ENCODE measurements around the gene TAF5L. TPM values are rescaled to one million over a fixed set of nuclear protein-coding genes. Genes with fewer than 3 reads are reported as not detected.

The TAF5L gene
- total and polyA plus RNA-seq, 2 of the 13 experiments (the other 11 are each of a cell fraction or from before 2014, with no cell fraction given) = 10.8 to 18.2 TPM

DNA sequence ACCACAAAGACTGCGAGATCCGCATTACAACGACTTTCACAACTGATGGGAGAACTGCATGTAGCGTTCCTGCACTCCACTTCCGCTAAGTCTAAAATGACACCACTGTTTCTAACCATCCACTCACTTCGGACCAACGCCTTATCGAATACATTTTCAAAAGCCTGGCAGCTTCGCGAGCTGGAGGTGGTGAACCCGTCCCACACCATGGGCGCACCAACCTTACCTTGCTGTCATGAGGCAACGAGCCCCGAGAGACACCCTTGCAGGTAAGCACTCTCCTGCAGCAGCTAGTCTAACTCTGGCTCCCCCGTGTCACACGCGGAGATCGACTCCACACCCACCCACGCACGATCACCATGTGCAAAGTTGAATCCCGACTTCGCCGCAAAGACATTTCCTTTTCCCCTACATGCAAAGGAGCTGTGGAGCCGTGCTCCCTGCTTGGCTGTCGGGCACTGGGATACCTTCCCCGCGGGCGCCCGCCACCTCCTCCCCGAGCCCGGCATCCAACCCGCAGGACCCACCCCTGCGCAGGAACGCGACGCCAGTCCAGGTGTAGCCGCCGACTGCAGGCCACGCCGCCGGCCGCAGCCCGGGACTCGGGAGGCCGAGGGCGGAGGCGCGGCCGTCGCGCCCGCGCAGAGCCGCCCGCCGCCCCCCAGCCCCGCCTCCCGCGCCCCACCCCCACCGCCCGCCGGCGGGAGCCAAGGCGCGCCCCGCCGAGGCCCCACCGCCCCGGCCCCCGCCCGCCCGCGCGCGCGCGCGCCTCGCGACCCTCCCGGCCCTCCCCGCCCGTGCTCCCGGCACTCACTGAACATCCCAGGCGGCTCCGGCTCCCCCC is 629 bp downstream of the TAF5L start (continued):
- TF ChIP-seq, protein P1, sequence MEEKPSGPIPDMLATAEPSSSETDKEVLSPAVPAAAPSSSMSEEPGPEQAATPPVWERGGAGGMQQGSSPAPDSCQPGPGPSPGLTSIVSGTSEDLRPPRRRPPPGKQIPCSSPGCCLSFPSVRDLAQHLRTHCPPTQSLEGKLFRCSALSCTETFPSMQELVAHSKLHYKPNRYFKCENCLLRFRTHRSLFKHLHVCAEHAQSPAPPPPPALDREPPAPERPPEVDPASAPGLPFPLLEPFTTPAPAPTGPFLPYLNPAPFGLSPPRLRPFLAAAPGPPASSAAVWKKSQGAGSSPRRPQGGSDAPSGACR (CRISPR knock-in tag; IDR thresholded peaks at IDR 0.05) = no peak
- TF ChIP-seq ZNF24 (IDR thresholded peaks at IDR 0.05) (no peak), NPAS2 (CRISPR knock-in tag; IDR thresholded peaks at IDR 0.05; ENCODE audit: borderline replicate concordance) (no peak), MEIS1 (CRISPR knock-in tag; IDR thresholded peaks at IDR 0.05; ENCODE audit: borderline replicate concordance) (no peak), BRCA1 (CRISPR knock-in tag; IDR thresholded peaks at IDR 0.05) (no peak), ZNF10 (CRISPR knock-in tag; IDR thresholded peaks at IDR 0.05; ENCODE audit: borderline replicate concordance, low read depth) (0 out of 2 replicates have a peak, but pooled peaks have one; percentile 26), SCMH1 (CRISPR knock-in tag; IDR thresholded peaks at IDR 0.05; ENCODE audit: borderline replicate concordance) (no peak), SIN3B (IDR thresholded peaks at IDR 0.05; ENCODE audit: low read length) (no peak), NFE2L2 (IDR thresholded peaks at IDR 0.05; ENCODE audit: low read length) (no peak), ZSCAN22 (CRISPR knock-in tag; IDR thresholded peaks at IDR 0.05) (no peak), TBL1XR1 (IDR thresholded peaks at IDR 0.05; ENCODE audit: borderline replicate concordance, low read length, partially characterized antibody) (no peak), KLF16 (CRISPR knock-in tag; IDR thresholded peaks at IDR 0.05) (peak in 1 of 2 experiments; percentile 51; a peak in 1 of 4 replicates), MAFF (IDR thresholded peaks at IDR 0.05; ENCODE audit: low read depth, low read length) (no peak), ZNF577 (CRISPR knock-in tag; IDR thresholded peaks at IDR 0.05; ENCODE audit: borderline replicate concordance, low read depth) (no peak), PHF8 (CRISPR knock-in tag; IDR thresholded peaks at IDR 0.05) (0 out of 2 replicates have a peak, but pooled peaks have one; percentile 37), EEA1 (CRISPR knock-in tag; IDR thresholded peaks at IDR 0.05; ENCODE audit: borderline replicate concordance) (peak; percentile 72; the same call in 1 of the 2 replicates)
- TF ChIP-seq, protein P2, sequence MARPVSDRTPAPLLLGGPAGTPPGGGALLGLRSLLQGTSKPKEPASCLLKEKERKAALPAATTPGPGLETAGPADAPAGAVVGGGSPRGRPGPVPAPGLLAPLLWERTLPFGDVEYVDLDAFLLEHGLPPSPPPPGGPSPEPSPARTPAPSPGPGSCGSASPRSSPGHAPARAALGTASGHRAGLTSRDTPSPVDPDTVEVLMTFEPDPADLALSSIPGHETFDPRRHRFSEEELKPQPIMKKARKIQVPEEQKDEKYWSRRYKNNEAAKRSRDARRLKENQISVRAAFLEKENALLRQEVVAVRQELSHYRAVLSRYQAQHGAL (CRISPR knock-in tag; IDR thresholded peaks at IDR 0.05; ENCODE audit: not compliant biosample characterization) = no peak
- TF ChIP-seq, protein P3, sequence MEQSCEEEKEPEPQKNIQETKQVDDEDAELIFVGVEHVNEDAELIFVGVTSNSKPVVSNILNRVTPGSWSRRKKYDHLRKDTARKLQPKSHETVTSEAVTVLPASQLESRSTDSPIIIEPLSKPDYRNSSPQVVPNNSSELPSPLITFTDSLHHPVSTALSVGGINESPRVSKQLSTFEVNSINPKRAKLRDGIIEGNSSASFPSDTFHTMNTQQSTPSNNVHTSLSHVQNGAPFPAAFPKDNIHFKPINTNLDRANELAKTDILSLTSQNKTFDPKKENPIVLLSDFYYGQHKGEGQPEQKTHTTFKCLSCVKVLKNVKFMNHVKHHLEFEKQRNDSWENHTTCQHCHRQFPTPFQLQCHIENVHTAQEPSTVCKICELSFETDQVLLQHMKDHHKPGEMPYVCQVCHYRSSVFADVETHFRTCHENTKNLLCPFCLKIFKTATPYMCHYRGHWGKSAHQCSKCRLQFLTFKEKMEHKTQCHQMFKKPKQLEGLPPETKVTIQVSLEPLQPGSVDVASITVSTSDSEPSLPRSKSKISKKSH (CRISPR knock-in tag; IDR thresholded peaks at IDR 0.05; ENCODE audit: borderline replicate concordance) = 0 out of 2 replicates have a peak, but pooled peaks have one; percentile 70
- TF ChIP-seq, protein P4, sequence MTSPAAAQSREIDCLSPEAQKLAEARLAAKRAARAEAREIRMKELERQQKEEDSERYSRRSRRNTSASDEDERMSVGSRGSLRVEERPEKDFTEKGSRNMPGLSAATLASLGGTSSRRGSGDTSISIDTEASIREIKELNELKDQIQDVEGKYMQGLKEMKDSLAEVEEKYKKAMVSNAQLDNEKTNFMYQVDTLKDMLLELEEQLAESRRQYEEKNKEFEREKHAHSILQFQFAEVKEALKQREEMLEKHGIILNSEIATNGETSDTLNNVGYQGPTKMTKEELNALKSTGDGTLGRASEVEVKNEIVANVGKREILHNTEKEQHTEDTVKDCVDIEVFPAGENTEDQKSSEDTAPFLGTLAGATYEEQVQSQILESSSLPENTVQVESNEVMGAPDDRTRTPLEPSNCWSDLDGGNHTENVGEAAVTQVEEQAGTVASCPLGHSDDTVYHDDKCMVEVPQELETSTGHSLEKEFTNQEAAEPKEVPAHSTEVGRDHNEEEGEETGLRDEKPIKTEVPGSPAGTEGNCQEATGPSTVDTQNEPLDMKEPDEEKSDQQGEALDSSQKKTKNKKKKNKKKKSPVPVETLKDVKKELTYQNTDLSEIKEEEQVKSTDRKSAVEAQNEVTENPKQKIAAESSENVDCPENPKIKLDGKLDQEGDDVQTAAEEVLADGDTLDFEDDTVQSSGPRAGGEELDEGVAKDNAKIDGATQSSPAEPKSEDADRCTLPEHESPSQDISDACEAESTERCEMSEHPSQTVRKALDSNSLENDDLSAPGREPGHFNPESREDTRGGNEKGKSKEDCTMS (CRISPR knock-in tag; conservative IDR thresholded peaks at IDR 0.05) = no peak
- TF ChIP-seq, protein P5, sequence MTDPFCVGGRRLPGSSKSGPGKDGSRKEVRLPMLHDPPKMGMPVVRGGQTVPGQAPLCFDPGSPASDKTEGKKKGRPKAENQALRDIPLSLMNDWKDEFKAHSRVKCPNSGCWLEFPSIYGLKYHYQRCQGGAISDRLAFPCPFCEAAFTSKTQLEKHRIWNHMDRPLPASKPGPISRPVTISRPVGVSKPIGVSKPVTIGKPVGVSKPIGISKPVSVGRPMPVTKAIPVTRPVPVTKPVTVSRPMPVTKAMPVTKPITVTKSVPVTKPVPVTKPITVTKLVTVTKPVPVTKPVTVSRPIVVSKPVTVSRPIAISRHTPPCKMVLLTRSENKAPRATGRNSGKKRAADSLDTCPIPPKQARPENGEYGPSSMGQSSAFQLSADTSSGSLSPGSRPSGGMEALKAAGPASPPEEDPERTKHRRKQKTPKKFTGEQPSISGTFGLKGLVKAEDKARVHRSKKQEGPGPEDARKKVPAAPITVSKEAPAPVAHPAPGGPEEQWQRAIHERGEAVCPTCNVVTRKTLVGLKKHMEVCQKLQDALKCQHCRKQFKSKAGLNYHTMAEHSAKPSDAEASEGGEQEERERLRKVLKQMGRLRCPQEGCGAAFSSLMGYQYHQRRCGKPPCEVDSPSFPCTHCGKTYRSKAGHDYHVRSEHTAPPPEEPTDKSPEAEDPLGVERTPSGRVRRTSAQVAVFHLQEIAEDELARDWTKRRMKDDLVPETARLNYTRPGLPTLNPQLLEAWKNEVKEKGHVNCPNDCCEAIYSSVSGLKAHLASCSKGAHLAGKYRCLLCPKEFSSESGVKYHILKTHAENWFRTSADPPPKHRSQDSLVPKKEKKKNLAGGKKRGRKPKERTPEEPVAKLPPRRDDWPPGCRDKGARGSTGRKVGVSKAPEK (CRISPR knock-in tag; IDR thresholded peaks at IDR 0.05; ENCODE audit: borderline replicate concordance) = no peak
